GM12891 (cell line): ENCODE measurements around the gene DLGAP1.

Experiments used
- DNase-seq: peaks from one replicate; pipeline ENCODE4 v3.0.0; 2011; ENCODE audit warnings: low spot score; ENCODE audit not compliant: insufficient read length
- FAIRE-seq: peaks from 2 replicates; lab custom pipeline; 2011; peaks lifted over from hg19 to GRCh38; lab: Jason Lieb, UNC
- PAX5 ChIP-seq: IDR thresholded peaks from 2 replicates; pipeline ENCODE4 v1.6.1; 2011; ENCODE audit warnings: low read length, moderate library complexity, mild to moderate bottlenecking; ENCODE audit not compliant: insufficient read depth, severe bottlenecking
- POLR2A ChIP-seq: IDR thresholded peaks from 2 replicates; pipeline ENCODE4 v1.6.1; 2011; ENCODE audit warnings: low read depth, low read length, control low read depth
- POLR2AphosphoS5 ChIP-seq: IDR thresholded peaks from 2 replicates; pipeline ENCODE4 v1.6.1; 2011; ENCODE audit warnings: low read depth, low read length, control low read depth
- POU2F2 ChIP-seq: IDR thresholded peaks from 2 replicates; pipeline ENCODE4 v1.6.1; 2011; ENCODE audit warnings: low read depth, mild to moderate bottlenecking, control low read depth, low read length, moderate library complexity
- SPI1 ChIP-seq: IDR thresholded peaks from 2 replicates; pipeline ENCODE4 v1.6.1; 2011; ENCODE audit warnings: low read depth, low read length, control low read depth
- TAF1 ChIP-seq: IDR thresholded peaks from 2 replicates; pipeline ENCODE4 v1.6.1; 2011; ENCODE audit warnings: low read depth, low read length, control low read depth

Gene DLGAP1

GRCh38 chr18:3454365-3455089 is 1000.6 kb downstream of the DLGAP1 start:
- FAIRE-seq (no peak), DNase-seq (no peak)
- TF ChIP-seq PAX5 (no peak), TAF1 (no peak), SPI1 (no peak), POU2F2 (no peak), POLR2AphosphoS5 (no peak)

GRCh38 chr18:3453540-3454364 is 1001.4 kb downstream of the DLGAP1 start:
- FAIRE-seq (no peak), DNase-seq (no peak)
- TF ChIP-seq SPI1 = no peak
- TF ChIP-seq POLR2AphosphoS5 = no peak
- TF ChIP-seq TAF1 = no peak

- no peak for FAIRE-seq
- no peak for TF ChIP-seq POLR2AphosphoS5
- no peak for TF ChIP-seq POLR2A
- no peak for TF ChIP-seq POU2F2
- TF ChIP-seq PAX5 = no peak
- no peak for TF ChIP-seq SPI1
- no peak for TF ChIP-seq TAF1
- DNase-seq = no peak
Observed at GRCh38 chr18:3452750-3453539, 1002.2 kb downstream of the DLGAP1 start.

GRCh38 chr18:3451989-3452749 is 1002.9 kb downstream of the DLGAP1 start:
- no peak for TF ChIP-seq POLR2AphosphoS5
- TF ChIP-seq TAF1 = no peak
- DNase-seq (no peak), FAIRE-seq (no peak)

GRCh38 chr18:3451183-3451988 is 1003.7 kb downstream of the DLGAP1 start:
- FAIRE-seq (no peak), DNase-seq (no peak)
- no peak for TF ChIP-seq POLR2AphosphoS5
- TF ChIP-seq PAX5 = no peak

GRCh38 chr18:3450799-3451182 is 1004.3 kb downstream of the DLGAP1 start:
- DNase-seq (no peak), FAIRE-seq (no peak)
- no peak for TF ChIP-seq POU2F2
- no peak for TF ChIP-seq POLR2A
- no peak for TF ChIP-seq SPI1
- no peak for TF ChIP-seq PAX5
- no peak for TF ChIP-seq POLR2AphosphoS5
- TF ChIP-seq TAF1 = no peak

GRCh38 chr18:3450012-3450798 is 1004.9 kb downstream of the DLGAP1 start, which contains the start of gene TGIF1:
TGIF1 (plus strand) TSS chr18:3450172; CDS start chr18:3450490, 318 bp downstream.
- DNase-seq = no peak
- TF ChIP-seq TAF1 (no peak), POLR2A (no peak), POU2F2 (no peak), PAX5 (no peak), SPI1 (no peak), POLR2AphosphoS5 (no peak; the same call in 1 of the 2 replicates)
- no peak for FAIRE-seq

- DNase-seq (no peak), FAIRE-seq (no peak)
- TF ChIP-seq POU2F2 (no peak), TAF1 (no peak), POLR2AphosphoS5 (no peak), PAX5 (no peak), SPI1 (no peak), POLR2A (no peak)
Observed at GRCh38 chr18:3449512-3450011, 1005.5 kb downstream of the DLGAP1 start.
